Activated CD4-positive, alpha-beta T cell treated with anti-CD3 and anti-CD28 coated beads, Interleukin-2, amount 50 U/mL, for 1 hour (primary cell): ENCODE data around the gene UMAD1.

ENCODE experiments used
- DNase-seq: peaks from one replicate; pipeline ENCODE4 v3.0.0-alpha.2; 2020

UMAD1 gene

DNA sequence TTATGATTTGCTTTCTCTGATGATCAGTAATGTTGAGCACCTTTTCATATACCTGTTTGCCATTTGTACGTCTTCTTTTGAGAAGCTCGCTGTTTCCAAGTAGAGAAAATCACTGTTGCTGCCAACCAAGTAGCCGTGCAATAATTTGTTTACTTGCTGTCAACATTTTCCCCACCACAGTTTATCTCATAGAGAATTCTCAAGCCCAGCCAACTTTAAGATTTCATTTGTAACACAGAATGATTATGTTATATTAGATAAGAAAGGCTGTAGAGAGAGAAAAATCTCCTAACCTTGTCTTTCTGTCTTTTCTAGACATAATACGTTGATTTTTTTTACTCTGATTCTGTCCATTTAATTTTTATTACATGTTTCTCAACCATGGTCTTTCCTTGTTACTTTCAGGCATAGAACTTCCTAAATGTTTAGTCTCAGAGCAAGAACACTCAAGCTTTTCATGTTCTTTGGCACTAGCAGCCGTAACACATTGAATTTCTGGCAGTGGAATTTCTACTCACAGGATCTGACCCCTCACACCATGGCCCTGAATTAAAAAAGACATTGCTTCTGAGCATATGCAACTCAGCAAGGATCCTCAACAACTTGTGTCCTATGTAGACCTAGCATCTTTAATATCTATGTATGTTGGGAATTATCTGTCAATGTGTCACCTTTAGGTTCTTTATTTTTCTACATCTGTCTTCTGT, 54.7 kb downstream of the UMAD1 start:
- no peak for DNase-seq

DNA sequence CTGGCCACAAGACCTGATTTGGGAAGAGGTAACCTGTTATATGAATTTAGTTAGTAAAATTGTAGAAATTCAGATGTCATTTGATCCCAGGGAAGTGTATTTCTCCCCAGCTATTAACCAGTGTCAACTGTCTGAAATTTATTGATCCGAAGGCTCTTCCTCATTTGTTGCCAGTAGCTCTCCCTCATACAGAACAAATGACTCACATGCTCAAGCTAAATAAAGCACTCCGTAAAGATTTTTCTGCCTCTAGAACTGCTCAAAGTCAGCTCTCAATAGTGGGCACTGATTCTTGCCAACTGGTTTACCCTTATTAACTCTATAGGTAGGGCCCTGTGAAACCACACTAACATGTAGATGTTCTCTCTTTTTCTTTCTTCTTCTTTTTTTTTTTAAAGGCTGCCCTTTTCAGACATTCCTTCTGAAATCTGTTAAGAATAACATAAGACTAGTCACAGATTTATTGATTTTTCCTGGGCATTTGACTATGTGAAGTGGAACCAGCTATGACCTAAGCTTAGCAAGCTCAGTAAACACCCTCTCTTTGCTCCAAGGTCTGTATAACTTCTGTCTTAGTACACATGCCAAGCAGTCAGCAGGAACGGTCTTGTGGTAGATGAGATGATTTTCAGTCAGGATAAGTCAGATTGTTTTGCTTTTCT, 56.0 kb downstream of the UMAD1 start:
- DNase-seq: no peak

DNA sequence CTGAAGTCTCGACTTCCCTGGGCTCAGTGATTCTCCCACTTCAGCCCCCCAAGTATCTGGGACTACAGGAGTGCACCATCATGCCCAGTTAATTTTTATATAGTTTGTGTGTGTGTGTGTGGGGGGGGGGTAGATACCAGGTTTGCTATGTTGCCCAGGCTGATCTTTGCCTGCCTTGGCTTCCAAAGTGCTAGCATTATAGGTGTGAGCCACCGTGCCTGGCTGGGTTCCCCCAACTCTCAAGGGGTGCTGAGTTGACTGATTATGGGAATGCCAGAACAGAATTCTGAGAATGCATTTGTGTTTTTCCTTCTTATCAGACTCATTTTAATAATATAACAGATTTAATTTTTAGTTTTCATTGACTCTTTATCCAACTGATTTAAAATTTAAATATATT, 58.4 kb downstream of the UMAD1 start:
- no peak for DNase-seq

DNA sequence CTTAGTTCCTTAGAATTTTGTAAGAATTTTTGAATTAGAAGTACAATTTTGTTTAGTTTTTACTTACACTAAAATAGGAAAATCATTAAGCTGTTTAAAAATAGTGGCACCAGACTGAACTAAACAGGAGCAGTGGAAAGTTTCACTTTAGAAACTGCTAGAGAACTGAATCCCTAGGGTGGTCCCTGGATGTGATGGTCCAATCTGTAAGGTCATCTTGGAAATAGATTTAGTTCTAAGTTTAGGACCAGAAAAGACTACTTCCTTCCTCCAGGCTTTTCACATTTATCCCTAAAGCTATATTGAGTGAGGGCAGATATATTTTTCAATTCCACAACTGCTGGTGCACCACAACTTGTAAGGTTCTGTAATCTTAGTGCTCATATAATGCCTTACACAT, 58.8 kb downstream of the UMAD1 start:
- DNase-seq: no peak

- DNase-seq: no peak
These were observed 59.4 kb downstream of the UMAD1 start for GRCh38 chr7:7699970-7700369.

DNA sequence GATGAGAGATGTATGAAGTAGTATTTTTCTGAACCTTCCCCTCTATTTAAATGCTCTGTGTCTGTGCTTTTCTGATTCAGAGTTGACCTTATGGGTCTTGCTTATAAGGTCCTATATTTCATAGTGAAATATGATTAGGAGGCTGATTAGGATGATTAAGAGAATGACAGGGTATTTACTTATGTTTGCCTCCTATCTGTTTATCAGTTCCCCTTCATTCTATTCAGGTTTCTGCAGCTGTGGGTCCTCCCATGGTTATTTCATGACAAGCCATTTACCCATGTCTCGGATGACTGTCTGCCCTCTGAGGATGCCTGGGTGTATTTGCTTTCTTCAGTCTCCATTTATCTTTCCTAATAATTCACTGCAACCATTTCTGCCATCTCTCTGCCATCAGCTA, 61.0 kb downstream of the UMAD1 start:
- DNase-seq: no peak

- no peak for DNase-seq
These were observed 62.3 kb downstream of the UMAD1 start for GRCh38 chr7:7702826-7703225.

- no peak for DNase-seq
These were observed 62.9 kb downstream of the UMAD1 start for GRCh38 chr7:7703427-7703826.

GRCh38 chr7:7704867-7705266, 64.3 kb downstream of the UMAD1 start:
- no peak for DNase-seq

- DNase-seq: no peak
These were observed 64.8 kb downstream of the UMAD1 start for GRCh38 chr7:7705318-7705717.

DNA sequence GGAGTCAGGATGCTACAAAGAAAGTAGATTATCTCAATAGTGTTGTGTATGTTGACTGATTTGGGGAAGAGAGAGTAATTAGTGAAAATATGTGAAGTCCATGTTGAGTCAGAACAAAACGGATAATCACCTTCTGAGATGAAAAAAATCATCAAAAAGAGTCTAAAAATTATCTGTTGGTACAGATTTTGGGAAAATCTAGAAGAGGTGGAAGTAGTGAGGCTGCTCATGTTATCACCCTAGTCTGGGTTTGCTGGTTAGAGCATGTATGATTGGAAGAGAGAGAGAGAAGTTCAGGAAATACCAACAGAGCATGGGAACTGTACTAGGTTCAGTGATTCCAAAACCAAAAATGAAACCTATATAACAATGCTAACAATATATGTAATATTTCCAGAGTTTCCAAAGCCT, 65.6 kb downstream of the UMAD1 start:
- no peak for DNase-seq

GRCh38 chr7:7706556-7707172, 66.1 kb downstream of the UMAD1 start:
- no peak for DNase-seq

GRCh38 chr7:7707246-7707645, 66.7 kb downstream of the UMAD1 start:
- DNase-seq: no peak

DNA sequence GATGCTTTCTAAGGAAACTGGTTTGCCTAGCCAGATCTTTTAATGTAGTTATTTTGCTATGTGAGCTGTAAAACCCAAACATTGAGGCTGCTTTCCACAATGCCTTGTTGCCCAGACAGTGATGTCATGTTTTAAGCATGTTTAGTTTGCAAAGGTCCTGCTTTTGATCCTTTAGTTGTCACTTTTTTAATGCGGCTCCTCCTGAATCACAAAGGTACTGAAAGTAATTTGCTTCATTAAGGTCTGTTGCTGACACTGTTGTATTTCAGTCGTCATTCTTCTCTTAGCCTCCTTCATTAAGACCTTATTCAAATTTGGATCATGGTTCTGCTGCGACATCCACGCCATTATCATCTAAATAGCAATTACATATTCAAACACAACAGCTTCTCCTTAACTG, 67.3 kb downstream of the UMAD1 start:
- no peak for DNase-seq

- no peak for DNase-seq
These were observed 68.7 kb downstream of the UMAD1 start for GRCh38 chr7:7709291-7709690.

DNA sequence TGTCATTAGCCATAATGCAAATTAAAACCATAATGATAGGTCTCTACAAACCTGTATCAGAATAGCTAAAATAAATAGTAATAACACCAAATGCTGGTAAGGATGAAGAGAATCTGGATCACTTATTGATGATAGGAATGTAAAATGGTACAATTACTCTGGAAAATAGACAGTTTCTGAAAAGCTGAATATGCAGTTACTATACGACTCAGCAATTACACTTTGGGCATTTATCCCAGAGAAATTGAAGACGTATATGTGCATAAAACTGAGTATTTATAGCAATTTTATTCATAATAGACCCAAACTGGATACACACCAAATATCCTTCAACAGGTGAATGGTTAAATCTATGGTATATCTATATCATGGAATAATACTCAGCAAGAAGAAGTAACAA, 69.9 kb downstream of the UMAD1 start:
- no peak for DNase-seq

GRCh38 chr7:7713730-7714129, 73.2 kb downstream of the UMAD1 start:
- no peak for DNase-seq

DNA sequence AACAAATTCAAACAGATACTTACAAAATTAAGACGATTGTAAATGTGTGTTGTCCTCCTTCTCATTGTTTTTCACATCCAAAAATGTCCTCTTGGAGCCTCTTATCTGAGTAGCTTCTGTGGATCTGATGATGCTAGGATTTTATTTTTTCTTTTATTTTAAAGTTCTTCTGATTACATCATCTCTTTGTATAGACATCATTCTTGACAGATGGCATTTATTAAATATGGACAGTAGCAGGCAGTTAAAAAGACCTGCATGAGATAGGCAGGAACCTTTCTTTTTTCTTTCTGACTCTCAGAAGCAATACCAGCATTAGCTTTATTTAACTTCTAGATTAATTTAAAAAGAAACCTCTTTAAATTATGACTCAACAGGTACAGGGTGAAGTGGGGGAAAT, 77.9 kb downstream of the UMAD1 start, which contains the start of gene RPA3:
Gene RPA3, minus strand, starts transcription at position 116 of the 400 bp plus-strand sequence. CDS start 78,189 bp downstream, outside the sequence.
- no peak for DNase-seq

DNA sequence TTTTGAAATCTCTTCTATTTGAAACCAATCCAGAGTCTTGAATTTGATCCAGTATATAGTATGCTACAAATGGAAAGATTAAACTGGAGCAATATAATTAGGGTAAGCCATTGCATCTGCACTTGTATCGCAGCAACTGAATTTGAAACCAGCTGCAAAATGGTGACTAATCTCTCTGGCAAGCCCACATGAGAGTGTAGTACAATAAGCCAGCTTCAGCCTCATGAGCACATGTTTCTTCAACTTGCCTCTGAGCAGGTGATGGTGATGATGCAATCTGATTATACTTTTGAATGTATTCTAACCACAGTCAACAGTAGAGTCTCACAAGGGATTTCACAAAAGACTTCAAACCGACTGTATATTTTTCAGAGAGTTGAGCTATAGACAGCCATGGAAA, 78.7 kb downstream of the UMAD1 start:
- DNase-seq: no peak

DNA sequence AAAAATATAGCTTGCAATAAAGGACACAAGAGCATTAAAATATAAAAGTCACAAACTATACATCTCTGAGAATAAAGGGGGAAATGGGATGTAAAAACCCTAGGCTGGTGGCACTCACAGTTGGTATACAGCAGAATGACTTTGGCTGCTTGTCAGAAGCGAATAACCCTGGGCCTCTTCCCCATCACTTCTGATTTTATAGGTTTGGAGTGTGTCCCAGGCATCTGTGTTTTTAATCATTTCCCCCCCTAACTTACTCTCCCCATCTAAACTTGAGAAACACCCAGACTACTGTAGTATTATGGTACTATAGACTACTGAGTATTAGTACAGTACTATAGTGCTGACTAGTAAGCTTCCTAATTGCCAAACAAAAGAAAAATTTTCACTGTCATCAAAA, 79.6 kb downstream of the UMAD1 start:
- DNase-seq: no peak

DNA sequence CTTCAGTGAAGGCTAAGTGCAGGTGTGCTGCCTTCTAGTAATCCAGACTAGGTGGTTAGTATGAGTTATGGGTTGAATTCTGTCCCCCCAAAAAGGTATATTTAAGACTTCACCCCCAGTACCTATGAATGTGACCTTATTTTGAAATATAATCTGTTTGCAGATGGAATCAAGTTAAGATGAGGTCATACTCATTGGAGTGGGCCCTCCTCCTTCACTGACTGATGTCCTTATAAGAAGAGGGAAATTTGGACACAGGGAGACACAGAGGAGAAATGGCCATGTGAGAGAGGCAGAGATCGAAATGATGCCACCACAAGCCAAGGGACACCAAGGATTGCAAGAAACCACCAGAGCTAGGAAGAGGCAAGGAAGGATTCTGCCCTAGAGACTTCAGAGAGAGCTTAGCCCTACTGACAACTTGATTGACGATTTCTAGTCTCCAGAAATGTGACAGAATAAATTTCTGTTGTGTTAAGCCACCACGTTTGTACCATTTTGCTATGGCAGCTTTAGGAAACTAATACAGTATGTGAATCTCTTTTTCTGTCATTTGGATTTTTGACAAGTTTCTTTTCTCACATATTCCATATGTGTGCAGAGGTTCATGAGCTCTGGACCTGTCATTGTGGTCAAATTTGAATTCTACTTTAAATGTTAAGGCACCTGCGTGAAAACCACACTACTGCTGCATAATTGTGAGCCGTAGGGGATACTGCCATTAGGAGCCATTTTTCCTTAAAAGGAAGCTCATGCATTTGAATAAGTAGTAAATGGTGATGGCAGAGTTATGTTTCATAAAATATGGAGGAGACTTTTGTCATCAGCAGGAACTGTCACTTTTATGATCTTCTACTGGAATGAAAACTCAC, 80.4 kb downstream of the UMAD1 start:
- no peak for DNase-seq

GRCh38 chr7:7731732-7732131, 91.2 kb downstream of the UMAD1 start:
- no peak for DNase-seq

GRCh38 chr7:7732621-7733281, 92.2 kb downstream of the UMAD1 start:
- no peak for DNase-seq
